Stimulated activated CD4-positive, alpha-beta T cell treated with anti-CD3 and anti-CD28 coated beads, TNF-alpha, amount 100 ng/mL, for 48 hours (primary cell): ENCODE results near the gene NUDT13.
A peak's percentile ranks its signal among the peaks of the same experiment; 100 is the strongest.

Source experiments
- DNase-seq, 3 donors: peaks; one replicate each; pipeline ENCODE4 v3.0.0-alpha.2; 2020; ENCODE audit warnings: low read depth in 3 of 3

The NUDT13 gene

DNA sequence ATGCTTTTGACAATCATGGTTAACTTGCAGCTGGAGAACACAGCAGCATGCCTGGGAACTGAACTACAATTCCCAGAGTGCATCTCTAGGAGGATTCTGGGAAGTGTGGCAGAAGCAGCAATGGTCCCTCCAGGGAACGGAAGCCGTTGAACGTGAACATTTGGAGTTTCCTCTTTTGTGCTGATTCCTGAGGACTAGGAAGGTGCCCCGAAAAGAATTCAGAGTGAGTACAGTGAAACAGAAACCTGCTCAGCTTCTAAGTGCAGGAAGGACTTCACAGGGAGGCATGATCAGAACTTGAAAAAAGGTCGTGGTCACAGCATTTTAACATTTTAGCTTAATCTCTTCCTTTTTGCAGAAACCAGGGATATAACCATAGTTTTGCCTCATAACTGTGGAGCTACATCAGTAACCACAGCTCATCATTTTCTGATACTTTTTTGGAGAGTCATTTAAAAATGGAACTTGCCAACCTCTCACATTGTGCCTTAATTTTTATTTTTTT lies at the start of gene NUDT13:
Gene NUDT13 (plus strand): TSS at position 111 of the 505 bp plus-strand sequence. CDS start 3,911 bp downstream, outside the sequence.
- peak in 1 of 3 donors; percentile 19 for DNase-seq

DNA sequence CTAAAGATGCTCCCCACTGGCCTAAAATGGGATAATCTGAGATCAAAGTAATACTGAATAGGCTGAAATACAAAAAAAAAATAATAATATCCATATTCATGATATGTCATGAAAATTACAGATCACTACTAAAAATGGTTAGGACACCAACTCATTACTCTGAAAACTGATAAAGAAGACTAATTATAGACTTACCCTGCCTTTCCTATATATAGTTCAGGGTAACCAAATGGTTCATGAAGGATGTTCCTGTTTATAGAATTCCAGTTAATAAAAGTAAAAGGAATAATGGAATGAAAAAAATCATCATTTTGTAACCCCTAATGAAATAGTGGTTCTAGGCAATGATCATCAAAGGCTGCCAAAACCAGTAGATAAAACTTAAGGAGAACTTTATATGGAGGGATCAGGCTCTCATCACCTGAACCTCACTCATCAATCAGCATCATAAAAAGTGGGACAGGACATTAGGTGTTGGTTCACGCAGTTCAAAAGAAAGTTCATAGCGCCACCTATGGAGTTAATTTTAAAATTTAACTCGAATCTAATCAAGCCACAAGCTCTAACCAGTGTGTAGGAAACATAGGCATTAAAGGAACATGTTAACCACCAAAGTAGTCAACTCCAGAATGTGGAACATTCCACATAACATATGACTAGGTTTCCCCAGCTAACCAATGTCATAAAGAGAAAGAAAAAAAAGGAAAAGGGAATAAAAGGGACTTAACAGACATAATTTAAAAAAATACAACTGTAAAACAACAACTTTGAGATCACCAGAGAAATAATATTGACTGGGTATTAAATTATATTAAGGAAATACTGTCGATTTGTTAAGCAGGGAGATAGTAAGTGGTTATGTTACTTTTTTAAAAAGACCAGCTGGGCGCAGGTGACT lies 49.3 kb upstream of the NUDT13 start:
- no peak for DNase-seq

GRCh38 chr10:73061743-73062142 lies 48.5 kb upstream of the NUDT13 start:
- no peak for DNase-seq

DNA sequence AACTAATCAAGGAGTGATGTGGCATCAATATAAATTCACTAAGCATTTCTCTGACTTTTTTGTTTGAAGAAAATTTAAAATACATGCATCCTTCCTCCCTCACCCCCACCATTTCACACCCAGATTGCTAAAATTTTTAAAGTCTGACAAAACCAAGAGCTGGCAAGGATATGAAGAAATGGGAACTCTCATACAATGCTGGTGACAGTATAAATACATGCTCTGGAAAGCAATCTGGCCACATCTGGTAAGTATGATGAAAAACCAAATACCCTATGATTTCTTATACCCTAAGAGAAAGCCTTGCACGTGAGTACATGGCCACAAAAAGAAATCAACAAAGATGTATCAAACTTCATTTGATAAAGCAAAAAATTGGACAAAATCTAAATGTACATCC lies 44.8 kb upstream of the NUDT13 start:
- DNase-seq, result no peak

DNA sequence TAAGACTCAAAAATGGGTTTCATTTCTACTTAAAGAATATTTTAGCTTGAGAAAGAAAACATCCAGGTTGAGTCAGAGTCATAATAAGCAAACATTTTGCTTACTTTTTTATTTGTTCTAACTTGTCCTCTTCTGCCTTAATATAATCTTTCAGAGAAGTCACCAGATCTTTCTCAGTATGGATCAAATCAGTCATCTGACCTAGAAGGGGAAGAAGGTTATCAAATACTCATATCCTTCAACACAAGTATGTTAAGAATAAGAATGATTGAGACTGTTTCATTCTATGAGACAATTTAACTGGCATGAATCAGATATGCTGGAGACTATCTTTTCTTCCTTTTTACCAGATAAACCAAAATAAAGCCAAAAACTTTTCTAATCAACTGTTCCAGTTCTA lies 36.6 kb upstream of the NUDT13 start:
- DNase-seq, result no peak

DNA sequence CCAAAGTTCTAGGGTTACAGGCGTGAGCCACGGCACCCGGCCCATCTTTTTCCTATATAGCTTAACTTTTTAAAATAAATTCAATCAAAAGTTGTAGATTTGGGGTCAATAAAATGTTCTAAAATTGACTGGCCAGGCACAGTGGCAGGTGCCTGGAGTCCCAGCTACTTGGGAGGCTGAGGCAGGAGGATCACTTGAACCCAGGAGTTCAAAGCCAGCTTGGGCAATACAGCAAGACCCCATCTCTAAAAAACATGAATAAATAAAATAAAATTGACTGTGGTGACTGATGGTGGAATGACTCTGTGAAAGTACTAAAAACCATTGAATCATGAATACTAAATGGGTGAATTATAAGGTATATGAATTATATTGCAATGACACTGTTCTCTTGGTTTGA lies 34.4 kb upstream of the NUDT13 start:
- DNase-seq, result no peak

- DNase-seq, result no peak
Measured at GRCh38 chr10:73076360-73077183, 33.7 kb upstream of the NUDT13 start.

DNA sequence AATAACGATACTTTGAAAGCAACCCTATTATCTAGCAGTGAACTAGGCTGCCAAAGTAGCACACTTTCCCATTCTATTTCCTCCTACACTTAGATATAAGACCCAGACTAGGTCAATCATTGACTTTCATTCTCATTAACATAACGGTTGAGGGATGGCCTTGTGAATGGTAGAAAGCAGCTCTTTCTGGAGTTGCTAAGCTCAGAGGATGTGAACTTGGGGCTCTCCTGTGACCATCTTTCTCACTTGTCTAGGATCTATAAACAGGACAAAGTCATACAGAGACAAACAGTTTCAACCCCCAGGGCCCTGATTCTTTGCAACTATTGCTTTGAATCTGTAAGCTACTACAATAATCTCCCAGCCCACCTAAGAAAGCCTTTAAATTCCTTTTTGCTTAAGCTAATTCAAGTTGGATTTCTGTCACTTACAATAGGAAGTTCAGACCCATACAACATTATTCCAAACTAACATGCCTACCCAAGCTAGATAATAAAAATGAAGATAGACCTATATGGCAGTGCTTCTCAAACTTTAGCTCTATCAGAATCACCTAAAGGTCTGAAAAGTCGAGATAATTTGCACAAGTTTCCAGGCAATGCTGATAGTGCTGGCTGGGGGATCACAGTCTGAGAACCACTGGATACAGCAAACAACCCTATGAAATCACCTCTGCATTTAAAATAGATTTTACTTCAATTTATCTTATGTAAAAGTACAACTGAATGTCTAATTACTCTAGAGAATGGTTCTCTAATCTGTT lies 30.3 kb upstream of the NUDT13 start:
- DNase-seq, result no peak

DNA sequence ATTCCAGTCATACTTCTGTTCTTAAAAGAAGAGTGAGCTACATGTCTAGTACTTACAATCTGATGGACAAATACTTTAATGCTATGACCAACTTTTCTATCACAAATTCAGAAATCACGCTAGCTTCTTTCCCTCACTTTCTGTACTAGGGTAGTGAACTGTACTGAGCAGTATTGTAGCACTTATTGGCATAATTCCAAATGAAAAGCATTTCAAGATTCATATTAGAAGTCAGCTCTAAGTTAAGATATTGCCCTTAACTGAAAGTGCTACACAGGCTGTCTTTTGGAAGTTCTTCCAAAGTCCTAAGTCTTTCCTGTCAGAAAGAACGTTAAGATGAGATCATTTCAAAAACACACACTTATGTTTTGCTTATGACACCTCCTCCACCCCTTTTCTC lies 27.0 kb upstream of the NUDT13 start:
- DNase-seq, result no peak

DNA sequence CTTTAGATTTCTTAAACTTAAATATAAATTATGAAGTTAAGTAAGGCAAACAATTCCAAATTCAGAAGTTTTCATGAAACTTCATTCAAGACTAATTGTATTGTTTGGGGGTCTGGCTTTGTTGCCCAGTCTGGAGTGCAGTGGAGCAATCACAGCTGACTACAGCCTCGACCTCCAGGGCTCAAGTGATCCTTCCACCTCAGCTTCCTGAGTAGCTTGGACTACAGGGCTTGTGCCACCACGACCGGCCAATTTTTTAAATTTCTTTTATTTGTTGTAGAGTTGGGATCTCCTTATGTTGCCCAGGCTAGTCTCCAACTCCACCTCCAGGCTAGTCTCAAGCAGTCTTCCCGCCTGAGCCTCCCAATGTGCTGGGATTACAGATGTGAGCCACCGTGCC lies 26.0 kb upstream of the NUDT13 start:
- no peak for DNase-seq

DNA sequence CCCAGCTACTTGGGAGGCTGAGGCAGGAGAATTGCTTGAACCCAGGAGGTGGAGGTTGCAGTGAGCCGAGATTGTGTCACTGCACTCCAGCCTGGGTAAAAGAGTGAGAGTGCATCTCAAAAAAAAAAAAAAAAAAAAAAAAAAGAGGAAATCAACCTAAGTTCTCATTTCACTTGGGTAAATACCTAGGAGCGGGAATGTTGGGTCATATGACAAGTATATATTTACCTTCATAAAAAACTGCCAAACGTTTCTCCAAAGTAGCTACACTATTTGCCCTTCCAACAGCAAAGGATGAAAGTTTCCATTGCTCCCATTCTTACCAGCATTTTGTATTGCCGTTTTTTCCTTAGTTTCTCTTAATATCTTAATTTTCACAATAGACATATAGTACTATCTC lies 23.4 kb upstream of the NUDT13 start:
- no peak for DNase-seq

- no peak for DNase-seq
Measured at GRCh38 chr10:73088304-73088703, 22.0 kb upstream of the NUDT13 start.

DNA sequence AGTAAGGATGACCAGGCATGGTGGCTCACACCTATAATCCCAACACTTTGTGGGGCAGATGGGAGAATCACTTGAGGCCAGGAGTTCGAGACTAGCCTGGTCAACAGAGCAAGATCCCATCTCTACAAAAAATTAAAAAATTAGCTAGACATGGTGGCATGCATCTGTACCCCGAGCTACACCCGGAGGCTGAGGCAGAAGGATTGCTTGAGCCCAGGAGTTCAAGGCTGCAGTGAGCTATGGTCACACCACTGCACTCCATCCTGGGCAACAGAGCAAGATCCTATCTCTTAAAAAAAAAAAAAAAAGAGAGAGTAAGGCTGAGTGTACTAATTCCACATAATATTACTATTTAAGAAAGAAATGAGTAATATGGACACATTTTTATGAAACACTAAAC lies 17.4 kb upstream of the NUDT13 start:
- no peak for DNase-seq

GRCh38 chr10:73093922-73094850 lies 16.1 kb upstream of the NUDT13 start:
- DNase-seq, result no peak

DNA sequence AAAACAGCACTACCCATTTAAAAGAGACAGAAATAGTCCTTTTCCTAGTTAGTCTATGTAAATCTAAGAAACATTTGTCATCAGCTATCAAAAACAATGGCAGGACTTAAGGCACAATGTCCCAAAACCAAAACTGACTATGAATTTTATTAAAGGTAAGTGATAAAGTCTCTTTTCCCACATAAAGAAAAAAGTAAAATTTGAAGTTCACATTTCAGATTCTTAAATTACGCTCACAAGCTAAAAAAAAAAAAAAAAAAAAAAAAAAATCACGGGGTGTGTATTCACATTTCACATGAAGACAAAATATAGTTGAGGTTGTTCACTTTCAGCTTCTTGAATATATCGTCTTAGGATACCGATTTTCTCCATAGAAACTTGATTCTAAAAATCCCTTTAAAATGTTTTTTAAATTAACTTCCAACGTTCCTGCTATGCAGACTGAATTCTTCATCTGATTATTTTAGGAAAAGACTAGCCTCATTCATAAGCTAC lies 15.2 kb upstream of the NUDT13 start:
- no peak for DNase-seq

GRCh38 chr10:73095481-73096021 lies 14.7 kb upstream of the NUDT13 start:
- DNase-seq, result peak in 1 of 3 donors; percentile 37

- peak; percentile 53 to 66 (median 53) for DNase-seq
Measured at GRCh38 chr10:73096041-73096448, 14.2 kb upstream of the NUDT13 start.

GRCh38 chr10:73096449-73097304 lies 13.6 kb upstream of the NUDT13 start, which contains the start of gene P4HA1:
Gene P4HA1 (minus strand): TSS chr10:73096866. CDS start chr10:73074883, 21,983 bp downstream.
- peak; percentile 98 for DNase-seq

DNA sequence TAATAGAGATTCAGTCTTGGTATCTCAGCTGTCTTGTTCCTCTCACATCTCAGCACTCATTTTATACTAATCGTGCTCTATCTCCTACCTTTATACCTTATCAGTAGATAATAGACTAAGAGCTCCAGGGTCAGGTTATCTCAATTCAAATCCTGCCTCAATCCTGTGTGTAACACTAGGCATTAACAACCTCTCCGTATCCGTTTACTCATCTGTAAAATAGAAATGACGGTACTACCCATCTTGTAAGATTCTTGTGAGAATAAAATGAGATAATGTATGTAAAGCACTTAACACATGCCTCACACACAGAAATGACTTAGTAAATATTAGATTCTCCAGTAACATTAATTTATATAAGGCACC lies 13.0 kb upstream of the NUDT13 start:
- DNase-seq, result no peak
